Stimulated activated CD4-positive, alpha-beta T cell treated with anti-CD3 and anti-CD28 coated beads, Interleukin-1b, Interleukin-23, amount 100 ng/mL, for 4 hours (primary cell): ENCODE data around the gene DENND6B.
A peak's percentile ranks its signal among the peaks of the same experiment; 100 is the strongest.

Source experiments
- DNase-seq, 2 donors: peaks; one replicate each; pipeline ENCODE4 v3.0.0-alpha.2; 2020; ENCODE audit warnings: low read depth in 2 of 2

DENND6B gene

DNA sequence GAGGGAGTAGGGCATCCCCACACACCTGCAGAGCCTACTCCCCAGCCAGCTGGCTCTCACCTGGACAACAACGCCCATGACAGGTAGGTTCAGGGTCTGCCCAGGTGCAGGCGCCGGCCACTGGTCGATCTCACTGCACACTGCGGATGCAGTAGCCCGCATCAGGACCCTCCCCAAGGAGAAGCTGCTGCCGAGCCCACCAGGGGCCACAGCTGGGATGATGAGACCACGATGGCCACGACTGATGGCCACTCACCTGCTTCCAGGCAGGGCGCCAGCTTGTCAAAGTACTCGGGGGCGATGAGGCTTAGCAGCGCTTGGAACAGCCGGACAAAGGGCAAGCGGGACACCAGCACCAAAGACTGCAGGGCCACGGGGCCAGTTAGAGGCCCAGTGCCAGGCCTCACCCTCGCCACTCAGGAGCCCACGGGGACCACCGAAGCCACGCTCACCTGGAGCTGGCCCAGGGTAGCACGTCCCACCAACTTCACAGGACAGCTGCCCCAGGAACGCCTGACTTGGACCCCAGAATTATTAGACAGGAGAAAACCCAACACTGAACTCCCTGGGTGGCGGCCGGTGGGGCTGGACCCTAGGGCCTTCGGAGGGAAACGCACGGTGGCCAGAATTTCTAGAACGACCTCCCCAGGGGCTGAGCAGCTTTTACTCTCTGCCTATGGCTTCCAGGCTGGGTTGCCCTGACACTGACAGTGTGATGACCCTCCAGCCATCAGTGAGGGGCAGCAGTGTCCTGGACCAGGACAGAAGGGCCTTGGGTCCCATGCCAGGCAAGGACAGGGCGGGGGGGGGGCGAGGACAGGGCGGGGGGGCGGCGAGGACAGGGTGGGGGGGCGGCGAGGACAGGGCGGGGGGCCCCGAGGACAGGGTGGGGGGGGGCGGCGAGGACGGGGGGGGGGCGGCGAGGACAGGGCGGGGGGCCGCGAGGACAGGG, 10.4 kb downstream of the DENND6B start:
- no peak for DNase-seq

DNA sequence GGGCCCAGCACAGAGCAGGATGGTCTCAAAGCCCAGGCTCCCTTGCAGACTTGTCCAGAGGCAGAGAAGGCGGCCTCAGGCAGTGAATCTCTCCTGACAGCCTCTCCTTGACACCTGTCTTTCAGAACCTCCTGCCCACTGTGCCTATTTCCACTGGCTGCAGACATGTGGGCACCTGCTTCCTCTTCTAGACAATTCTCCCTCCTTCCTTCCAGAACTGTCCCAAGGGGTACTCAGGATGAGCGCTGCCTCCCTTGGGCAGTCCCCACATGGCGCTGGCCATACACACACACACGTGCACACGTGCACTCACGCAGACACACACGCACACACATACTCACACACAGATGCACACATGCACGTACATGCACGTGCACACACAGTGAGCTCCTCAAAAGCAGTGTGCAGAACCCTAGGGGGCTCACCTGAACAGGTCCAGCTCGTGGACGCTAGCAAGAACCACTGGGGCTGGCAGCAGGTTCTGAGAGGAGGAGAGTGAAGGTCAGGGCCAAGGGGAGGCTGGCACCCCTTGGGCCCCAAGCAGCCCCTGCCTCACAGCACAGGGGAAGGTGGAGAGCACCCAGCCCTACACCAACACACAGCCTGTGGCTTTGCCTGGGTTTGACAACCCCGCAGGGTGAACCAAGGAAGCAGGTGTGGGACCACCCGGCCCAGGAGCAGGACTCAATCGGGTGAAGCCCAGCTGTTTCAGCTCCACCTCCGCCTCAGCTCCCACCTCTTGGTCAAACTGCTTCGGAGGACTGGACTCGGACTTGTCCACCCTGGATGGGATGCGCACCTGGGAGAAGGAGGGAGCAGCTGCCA, 11.3 kb downstream of the DENND6B start:
- no peak for DNase-seq

- DNase-seq: peak; percentile 60 to 68
These were observed 12.1 kb downstream of the DENND6B start for GRCh38 chr22:50314455-50315288.

DNA sequence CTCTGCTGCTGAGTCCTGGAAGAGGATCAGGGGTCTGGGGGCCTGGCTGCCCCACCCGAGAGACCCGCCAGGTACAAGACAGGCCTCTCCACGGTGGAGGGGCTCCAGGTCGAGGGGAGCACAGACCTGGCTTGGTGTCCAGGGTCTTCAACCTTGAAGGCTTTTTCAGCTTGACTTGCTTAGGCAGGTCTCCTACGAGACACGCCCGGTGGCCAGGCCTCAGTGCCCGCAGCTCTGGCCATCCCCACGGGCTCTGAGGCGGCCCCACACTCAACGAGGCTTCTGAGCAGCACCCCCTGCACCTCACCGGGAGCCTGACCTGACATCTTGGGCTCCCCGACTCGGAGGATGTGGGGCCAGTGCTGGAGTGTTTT, 12.7 kb downstream of the DENND6B start:
- DNase-seq: no peak

DNA sequence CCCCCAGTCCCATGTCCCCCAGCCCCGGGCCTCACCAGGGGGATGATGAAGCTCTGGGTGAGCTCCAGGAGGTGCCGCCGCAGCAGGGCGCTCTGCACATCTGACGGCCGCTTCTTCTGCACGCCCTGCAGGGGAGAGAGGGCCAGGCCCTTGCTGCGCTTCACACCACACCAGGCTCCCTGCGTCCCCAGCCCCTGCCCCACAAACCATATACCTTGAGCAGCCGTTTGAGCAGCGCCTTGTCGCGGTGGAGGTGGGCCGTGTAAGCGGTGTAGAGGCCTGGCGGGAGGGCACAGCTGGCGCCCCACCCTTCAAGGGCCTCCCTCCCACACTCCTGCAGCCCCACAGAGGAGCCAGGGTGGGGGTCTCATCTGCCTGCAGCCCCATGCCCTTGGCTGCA, 13.2 kb downstream of the DENND6B start:
- no peak for DNase-seq

GRCh38 chr22:50313021-50313420, 13.8 kb downstream of the DENND6B start:
- DNase-seq: no peak

DNA sequence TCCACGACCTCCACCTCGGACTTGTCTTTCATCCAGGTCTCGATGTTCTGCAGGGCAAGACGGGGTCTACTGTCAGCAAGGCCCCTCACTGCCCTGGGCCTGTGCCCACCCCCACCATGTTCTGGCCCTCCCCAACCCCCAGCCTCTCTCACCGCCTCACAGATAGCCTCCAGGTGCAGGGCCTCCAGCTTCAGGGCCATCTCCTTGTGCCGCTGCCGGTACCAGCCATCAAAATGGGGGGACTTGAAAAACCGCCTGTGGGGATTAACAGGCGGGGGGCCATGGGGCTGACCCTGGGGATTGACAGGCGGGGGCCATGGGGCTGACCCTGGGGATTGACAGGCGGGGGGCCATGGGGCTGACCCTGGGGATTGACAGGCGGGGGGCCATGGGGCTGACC, 14.4 kb downstream of the DENND6B start:
- DNase-seq: no peak

DNA sequence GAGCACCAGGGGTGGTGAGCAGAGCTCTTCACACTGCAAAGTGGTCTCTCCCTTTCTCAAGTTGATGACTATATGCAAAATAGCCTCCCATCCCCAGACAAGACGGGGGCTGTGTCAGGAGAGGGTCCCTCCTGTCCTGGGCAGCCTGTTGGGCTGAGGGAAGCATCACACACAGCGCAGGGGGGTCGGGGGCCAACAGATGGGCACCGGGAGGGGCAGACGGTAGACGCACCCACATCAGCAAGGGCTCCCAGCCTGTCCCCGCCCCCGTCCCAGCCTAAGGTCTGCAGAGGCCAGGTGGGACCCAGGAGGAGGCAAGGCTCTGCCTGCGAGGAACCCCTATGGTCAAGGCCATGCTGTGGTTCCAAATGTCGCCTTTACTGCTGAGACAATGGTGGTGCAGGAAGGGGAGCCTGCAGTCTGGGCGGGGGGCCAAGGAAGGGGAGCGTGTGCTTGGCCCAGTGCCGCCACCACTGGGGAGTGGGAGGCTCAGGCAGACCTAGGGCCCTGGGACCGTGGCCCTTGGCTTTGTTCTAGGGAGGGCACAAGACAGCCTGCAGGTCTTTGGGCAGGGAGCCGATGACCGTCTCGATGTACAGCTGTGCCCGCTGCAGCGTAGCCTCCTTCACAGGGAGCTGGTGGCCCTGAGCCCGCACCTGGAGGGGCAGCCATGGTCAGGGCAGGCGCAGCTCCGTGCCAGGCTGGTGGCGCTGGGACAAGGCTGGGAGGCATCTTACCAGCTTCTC, 15.0 kb downstream of the DENND6B start:
- no peak for DNase-seq

GRCh38 chr22:50310949-50311444, 15.8 kb downstream of the DENND6B start:
- no peak for DNase-seq

- no peak for DNase-seq
These were observed 16.6 kb downstream of the DENND6B start for GRCh38 chr22:50310031-50310722.

DNA sequence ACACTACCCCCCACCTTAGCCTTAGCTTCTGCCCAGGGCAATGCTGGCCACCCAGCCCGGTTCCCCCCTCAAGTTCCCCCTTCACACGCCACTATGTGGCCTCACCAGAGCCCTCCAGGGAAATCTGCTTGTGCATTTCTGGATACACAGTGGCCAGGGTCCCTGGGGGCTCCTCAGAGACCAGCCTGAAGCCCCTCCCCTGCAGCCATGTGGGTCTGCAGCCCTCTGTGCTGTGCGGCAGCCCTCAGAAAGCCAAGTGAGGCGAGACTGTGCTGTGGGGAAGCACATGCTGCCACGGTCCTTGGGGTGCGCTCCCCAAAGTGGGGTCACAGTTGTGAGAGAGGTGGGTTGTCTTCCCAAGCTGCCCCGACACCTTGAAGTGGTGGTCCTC, 17.2 kb downstream of the DENND6B start:
- DNase-seq: no peak

DNA sequence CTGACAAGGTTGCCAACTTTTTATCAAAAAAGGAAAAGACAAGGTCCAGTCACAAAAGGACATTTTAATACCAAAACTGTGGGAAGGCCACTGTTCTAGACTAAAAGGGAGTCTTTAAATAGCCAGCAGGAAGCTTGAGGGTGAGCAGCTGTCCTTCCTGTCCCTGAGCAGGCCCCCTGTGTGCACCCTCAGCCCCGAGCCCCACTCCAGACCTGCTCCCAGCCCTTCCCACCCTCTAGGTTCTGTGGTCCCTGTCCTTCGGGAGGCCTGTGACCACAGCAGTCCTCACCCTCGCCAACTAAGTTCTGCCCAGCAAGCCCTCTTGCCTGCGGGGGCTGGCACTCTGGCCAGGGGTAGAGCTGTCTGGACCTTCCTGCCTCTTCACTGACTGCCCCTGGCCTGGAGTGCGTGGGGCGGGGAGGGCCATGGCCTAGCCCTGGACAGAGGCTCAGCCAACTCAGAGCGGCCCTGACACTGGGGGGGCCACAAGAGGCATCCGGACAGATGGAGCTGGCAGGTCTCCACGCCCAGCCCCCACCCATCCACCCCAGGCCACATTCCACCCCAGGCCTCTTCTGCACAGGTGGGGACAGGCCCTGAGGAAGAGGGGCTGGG, 17.7 kb downstream of the DENND6B start:
- no peak for DNase-seq

GRCh38 chr22:50308597-50308935, 18.2 kb downstream of the DENND6B start:
- no peak for DNase-seq

DNA sequence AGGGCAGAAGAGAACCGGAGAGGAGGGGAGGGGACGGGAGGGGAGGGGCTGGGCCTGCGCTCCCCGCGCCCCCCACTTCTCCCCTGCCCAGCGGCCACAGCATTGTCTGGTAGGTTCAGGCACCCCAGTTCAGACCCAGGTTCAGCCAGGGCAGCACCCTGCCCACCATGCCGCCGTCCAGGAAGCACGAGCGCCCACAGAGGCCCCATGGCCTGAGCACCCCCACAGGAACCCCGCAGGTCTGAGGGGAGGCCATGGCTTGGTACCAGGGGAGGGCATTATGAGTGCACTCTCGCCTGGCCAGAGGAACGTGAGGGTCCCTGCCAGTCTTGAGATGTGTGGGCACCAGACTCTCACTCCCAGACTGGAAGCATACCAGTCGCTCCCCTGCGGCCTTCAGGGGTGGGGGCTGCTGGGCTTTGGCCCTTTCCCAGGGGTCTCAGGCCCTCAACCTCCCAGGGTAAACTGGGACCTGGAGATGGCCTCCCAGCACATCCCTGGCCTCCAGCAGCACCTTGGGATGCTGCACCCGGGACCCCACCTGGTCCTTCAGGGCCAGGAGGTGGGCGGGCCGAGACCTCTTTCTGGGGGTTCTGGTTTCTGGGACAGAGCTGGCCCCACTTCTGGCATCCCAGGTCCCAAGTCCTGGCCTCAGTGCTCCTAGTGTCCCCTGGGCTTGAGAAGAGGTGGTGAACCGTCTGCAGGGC, 18.8 kb downstream of the DENND6B start:
- DNase-seq: no peak

DNA sequence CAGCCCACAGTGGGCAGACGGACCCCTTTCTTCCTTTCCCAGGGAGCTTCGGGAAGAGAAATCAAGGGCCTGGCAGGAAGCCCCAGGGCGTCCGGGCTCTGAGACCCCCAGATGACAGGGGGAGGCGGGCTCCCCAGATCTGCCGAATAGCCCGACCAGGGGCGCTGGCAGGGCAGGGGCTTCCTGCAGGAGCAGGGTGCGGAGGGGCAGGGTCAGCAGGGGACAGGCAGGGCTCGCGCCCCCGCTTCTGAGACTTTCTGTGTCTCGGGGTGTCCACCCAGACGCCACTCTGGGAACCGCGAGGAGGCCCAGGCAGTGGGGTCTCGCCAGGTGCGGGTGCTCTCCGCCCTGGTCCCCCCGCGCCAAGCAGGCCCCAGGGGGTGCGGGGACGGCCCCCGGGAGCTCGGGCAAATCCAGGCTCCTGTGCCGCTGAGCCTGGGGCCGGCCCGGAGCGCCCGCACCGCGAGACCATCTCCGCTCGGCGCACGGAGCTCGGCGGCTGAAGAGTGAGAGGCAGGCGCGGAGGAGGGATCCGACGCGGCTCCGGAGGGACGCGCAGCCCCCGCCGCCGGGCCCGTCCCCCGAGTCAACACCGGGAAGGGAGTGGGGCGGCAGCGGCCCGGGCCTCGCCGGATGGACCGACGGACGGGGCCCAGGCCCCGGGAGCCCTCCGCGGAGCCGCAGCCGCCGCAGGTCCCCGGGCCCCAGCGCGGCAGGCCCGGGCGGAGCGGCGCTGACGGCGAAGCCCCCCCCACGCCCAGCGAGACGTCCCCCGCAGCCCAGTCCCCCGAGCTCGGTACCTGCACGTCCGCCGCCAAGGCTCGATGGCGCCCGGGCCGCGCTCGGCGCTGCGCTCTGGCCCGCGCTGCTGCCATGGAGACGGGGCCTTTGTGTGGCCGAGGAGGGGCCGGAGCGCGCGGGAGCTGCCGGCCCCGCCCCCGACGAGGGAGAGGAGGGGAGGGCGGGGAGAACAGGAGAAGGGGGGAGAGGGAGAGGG, 19.8 kb downstream of the DENND6B start, which contains the start of gene PLXNB2:
TSS of gene PLXNB2 (minus strand) at position 894 of the 997 bp plus-strand sequence. CDS start 17,062 bp downstream, outside the sequence.
- DNase-seq: no peak

GRCh38 chr22:50305923-50306566, 20.8 kb downstream of the DENND6B start:
- DNase-seq: no peak

DNA sequence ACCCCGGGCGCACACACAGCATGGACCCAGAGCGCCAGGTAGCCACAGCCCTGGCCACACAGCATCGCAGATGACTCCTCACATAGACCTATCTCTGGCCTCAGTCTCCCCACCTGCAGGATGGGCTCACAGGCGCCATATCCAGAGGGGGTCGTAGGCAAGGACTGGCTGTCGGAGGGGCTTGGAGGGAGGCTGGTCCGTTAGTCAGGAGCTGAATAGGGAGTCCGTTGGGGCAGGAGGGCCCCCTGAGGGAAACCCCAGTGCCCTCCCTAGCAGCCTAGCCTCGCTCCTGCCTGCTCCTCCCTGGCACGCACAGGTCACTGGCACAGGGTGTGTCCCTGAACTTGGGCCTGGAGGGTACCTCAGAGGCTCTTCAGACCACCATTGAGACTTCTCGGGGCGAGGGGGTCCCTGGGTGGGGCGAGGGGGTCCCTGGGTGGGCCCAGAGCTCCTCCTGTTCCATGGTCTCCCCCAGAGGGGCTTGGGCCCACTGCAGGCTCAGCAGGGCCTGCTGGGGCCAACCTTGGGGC, 21.4 kb downstream of the DENND6B start:
- no peak for DNase-seq
